GM18909 (cell line): ENCODE measurements around the gene SPRN.

Experiments
- ATAC-seq: cut with Tn5 transposase; IDR thresholded peaks from one replicate; pipeline ENCODE4 v1.9.1; 2021; ENCODE audit warnings: mild to moderate bottlenecking; ENCODE audit not compliant: unreplicated experiment, poor library complexity

Gene SPRN

DNA sequence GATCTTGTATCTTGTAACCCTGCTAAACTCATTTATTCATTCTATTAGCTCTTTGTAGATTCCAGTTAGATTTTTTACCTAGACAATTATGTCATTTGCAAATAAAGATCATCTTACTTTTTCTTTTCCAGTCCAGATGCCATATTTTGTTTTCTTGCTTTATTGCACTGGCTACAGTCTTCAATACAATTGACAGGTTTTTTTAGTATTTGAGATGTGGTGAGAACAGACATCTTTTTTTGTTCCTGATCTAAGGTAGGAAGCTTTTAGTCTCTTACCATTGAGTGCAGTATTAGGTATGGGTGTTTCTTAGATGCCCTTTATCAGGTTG, 12.1 kb downstream of the SPRN start:
- no peak for ATAC-seq

DNA sequence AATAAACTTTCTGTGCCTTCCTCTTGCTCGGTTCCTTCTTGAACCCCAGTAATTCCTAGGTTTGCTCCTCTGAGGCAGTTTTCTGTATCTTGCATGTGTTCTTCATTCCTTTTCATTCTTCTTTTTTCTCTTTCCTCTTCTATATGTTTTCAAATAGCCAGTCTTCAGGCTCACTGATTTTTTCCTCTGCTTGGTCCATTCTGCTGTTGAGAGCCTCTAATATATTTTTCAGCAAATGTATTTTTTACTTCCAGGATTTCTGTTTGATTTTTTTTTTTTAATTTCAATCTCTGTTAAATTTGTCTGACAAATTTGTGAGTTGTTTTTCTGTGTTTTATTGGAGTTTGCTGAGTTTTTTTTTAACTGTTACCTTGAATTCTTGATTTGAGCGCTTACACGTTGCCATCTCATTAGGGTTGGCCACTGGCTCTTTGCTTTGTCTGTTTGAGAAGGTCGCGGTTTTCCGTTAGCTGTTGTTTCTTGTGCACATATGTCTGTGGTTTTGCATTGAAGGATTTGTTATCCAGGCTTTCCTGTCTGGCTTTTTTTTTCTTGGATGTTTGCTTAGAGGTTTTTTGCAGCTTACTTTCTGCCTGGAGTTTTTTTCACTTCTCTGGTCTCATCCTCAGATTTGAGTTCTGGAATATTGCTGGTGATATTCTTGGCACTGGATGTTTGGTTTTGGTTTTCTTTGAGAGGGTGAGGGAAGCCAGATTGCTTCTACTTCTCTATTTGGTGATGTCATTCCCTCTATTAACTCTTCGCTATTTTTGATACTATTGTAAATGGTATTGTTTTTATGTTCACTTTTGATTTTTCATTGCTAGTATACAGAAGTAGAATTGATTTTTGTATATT, 12.7 kb downstream of the SPRN start:
- no peak for ATAC-seq

DNA sequence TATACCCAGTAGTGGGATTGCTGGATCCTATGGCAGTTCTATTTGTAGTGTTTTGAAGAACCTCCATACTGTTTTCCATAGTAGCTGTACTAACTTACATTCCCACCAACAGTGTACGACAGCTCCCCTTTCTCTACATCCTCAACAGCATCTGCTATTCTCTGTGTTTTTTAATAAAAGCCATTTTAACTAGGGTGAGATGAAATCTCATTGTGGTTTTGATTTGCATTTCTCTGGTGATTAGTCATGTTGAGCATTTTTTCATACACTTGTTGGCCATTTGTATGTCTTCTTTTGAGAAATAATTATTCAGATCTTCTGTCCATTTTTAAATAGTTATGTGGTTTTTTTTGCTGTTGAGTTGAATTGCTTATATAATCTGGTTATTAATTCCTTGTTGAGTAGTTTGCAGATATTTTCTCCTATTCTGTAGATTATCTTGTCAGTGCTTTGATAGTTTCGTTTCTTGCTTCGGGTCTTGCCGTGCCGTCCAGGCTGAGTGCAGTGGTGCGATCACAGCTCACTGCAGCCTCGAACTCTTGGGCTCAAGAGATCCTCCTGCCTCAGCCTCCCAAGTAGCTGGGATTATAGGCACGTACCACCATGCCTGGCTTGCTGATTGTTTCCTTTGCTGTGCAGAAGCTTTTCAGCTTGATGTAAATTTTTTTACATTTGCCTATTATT, 18.4 kb downstream of the SPRN start:
- ATAC-seq = peak; percentile 65

DNA sequence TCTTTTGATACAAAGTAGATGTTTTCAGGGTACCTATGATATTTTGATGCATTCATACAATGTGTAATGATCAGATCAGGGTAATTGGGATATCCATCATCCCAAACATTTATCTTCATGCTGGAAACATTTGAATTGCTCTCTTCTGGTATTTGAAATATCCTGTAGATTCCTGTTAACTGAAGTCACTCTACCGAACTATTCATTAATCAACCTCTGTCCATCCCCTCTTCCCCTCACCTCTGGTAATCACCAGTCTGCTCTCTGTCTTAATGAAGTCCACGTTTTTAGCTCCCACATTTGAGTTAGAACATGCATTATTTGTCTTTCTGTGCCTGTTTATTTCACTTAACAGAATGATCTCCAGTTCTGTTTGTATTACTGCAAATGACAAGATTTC, 19.2 kb downstream of the SPRN start:
- no peak for ATAC-seq

DNA sequence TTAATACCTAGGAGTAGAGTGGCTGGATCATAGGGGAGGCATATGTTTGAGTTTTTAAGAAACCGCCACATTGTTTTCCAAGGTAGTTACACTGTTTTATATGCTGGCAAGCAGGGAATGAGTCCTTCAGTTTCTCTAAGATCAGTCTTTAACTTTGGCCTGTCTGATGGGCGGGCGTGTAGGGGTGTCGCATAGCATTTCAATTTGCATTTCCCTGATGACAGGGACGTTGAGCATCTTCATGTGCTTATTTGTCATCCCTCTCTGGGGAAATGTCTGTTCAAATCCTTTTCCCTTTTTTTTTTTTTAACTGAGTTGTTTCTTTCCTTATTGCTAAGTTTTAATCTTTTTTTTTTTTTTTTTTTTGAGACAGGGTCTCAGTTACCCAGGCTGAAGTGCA, 20.6 kb downstream of the SPRN start:
- ATAC-seq = no peak

DNA sequence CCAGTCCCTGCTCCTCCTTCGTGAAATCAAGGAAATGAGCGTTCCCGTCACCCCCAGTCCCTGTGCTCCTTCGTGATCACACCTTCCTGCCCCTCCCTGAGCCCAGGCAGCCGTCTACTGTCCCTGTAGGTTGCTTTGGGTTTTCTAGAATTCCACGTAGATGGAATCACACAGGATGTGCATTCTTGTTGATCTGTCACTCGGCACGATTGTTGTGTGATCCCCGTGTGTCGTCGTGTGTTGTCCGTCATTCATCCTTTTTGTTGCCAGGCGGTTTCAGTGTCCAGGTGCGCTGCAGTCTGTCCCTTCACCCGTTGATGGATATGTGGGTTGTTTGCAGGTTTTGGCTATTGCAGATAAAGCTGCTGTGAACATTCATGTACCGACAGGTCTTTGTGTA, 21.1 kb downstream of the SPRN start:
- no peak for ATAC-seq

DNA sequence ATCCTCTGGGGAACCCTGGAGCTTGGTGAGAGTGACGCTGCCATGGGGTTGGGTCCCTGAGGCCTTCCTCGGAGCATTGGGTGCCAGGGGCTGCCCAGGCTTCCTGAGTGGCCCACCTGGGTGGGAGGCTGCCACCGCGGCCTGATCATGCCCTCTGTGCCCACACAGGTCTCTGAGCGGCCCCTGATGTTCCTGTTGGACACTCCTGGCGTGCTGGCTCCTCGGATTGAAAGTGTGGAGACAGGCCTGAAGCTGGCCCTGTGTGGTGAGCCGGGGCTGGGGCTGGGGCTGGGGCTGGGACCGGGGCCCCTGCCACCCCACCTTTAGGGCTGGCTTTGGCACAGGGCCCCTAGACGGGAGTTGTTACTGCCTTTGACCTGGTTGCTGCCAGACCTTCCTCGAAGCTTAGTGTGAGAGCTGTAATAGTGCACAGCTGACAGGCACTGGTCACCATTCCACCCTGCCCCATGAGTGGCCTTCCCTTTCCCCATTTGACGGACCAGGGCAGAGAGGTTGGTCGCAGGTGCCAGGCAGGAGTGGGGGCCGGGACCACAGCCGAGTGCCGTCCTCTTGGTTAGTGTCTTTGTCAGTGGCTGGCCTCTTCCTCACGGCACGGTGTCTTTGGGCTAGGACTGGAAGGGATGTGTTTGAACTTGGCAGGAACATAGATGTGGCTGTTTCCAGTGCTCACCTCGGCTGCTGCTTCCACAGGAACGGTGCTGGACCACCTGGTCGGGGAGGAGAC, 22.3 kb downstream of the SPRN start:
- ATAC-seq = no peak

DNA sequence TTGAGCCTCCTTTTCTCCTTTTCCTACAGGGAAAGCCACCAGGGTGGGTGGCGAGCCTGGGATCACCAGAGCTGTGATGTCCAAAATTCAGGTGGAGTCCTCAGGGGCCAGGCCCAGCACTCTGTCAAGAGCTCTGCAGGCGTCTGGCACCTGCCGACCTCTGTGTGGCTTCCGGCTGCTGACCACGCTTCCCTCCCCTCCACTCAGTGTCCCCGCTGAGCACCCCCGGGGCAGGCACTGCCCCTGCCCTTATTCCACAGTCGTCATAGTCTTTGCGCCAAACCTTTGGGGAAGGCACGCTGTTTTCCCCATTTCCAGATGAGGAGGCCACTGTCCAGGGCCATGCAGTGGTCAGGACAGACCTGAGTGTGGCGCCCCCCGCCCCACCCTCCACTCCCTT, 22.9 kb downstream of the SPRN start:
- no peak for ATAC-seq

DNA sequence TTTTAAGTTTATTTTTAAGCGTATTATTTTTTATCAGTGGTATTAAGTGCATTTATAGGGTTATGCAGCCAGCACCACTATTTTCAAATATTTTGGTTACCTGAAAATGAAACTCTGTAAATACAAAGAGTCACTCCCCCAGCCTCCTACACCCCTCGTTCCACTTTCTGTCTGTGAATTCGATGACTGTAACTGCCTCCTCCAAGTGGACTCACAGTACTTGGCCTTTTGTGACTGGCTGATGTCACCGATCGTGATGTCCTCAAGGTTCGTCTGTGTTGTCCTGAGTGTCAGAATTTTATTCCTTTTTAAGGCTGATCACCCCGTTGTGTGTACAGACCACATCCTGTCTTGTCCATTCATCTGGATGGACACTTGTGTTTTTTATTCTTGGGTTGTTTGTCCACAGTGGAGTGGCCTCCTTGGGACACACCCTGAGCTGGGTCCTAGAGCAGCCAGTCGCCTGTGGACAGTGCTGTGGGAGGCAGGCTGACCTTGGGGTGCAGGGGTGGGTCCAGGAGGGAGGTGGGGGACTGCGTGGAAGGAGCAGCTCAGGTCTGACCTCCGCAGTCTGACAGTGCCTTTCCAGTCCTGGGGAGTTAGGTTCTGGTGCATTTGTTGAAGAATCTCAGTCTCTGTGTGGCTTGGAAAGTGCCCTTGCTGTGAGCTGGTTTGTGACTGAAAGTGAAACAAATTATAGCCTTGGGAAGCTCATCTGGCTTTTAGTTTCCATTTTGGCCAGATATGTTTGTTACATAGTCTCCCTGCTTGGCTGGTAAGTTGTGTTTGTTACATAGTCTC, 23.6 kb downstream of the SPRN start:
- ATAC-seq = peak; percentile 64

DNA sequence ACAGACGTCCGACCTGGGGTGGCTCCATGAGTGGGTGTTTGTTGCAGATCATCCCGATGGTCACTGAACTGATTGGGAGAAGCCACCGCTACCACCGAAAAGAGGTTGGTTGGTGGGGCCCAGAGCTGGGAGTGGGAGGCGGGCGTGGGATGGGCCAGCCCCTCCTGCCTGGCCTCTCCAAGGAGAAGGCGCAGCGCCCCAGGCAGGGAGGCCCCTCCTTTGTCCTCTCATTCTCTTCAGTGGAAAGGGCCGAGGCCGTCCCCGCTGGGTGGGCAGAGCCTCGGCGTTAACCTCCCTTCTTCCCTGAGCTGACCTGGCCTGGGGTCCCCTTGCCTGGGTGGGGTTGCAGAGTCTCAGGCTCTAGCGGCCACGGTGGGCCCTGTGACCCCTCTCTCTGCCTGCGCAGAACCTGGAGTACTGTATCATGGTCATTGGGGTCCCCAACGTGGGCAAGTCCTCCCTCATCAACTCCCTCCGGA, 25.3 kb downstream of the SPRN start:
- ATAC-seq = no peak

DNA sequence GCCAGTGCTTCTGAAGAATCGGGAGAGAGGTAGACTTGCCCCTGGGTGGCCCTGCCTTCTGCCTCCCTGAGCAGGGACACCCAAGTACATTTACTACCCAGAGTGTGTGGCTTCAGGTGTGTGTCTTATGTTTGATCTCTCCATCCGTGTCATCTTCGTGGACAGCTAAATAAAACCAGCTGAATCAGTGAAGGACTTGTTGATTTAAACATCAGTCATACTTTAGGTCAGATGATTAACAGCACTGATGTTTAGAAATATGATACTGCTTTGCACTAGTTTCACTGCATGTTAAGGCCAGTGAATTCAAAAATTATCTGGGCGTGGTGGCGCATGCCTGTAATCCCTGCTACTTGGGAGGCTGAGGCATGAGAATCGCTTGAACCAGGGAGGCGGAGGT, 26.5 kb downstream of the SPRN start:
- ATAC-seq = no peak

DNA sequence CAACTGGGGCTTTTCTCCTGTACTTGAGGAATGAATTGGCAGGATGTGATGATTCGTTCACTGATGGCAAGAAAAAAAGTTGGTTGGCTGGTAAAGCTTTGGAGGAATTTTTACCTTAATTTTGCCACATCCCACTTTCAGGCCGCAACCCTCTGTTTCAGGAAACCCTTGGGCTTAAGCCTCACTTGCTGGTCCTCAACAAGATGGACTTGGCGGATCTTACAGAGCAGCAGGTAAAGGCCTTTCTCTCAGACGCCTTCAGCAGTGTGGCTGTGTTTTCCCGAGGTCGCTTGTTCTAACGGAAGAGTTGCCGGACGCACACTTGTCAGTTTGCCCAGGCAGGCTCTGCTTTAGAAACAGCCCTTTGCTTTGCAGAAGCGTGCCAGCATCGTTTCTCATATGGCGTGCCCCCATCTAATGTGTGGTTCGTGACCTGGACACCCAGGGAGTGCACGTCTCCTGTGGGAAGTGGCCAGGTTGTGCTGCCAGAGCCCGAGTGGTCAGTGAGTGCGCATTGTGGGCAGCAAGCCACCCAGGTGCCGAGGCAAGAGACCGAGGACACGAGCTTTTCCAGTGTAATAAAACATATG, 28.3 kb downstream of the SPRN start:
- no peak for ATAC-seq

DNA sequence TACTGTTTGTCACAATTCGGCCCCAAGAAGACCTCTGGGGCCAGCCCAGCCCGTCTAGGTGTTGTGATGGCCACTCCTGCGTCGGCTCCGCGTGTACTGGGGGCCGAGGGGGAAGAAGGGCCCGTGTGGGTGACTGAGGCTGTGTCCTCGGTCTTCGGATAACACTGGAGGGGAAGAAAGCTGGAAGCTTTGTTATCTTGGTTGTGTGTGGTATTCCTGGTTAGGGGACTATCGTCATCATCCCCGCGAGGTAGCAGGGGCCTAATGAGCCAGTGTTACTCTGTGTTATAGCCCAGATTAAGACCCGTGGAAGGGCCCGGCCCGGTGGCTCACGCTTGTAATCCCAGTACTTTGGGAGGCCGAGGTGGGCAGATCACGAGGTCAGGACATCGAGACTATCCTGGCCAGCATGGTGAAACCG, 29.6 kb downstream of the SPRN start:
- ATAC-seq = no peak

DNA sequence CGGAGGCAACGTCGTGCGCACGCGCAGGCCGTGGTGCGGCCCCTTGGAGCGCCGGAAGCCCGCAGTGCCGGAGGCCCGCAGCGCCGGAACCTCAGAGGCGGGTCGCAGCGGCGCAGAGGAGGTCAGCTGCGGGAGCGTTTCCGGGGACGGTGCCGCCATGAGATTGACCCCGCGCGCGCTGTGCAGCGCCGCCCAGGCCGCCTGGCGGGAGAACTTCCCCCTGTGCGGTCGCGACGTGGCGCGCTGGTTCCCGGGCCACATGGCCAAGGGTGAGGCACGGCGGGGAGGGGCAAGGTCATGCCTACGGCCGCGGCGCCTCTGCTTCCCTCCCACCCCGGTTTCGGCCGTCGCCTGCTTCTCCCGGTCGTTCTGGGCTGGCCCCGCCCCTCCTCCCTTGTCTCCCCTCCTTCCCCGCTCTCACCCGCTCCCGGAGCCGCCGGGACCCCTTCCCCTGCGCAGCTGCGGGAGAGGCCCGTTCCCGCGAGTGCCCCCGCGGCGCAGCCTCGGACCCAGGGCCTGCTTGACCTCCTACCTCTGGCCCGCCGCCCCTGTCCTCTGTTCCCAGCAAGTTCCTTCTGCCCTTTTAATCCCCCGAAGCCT, 30.3 kb downstream of the SPRN start, which contains the start of gene MTG1:
Gene MTG1 (plus strand): TSS at position 94 of the 600 bp plus-strand sequence. CDS start 64 bp downstream, at position 158.
- peak; percentile 65 for ATAC-seq

DNA sequence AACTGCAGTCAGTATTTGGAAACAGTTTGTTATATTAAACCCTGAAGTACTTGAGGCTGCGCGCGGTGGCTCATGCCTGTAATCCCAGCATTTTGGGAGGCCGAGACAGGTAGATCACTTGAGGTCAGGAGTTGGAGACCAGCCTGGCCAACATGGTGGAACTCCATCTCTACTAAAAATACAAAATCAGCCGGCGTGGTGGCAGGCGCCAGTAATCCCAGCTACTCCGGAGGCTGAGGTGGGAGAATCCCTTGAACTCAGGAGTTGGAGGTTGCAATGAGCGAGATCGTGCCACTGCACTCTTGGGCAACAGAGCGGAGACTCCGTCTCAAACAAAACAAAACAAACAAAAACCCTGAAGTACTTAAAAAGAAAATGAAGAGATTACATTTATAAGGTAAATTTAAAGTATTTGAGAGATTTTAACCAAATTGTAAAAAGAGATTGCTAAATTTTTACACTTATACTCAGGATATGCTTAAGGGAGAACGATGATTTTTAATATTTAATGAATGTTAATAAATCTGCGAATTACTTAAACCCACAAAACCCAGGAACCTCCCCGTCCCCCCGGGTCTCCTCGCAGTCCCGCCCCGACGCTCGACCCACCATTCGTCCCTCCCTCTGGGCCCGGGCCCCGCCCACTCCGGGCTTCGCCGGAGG, 30.9 kb downstream of the SPRN start:
- ATAC-seq = no peak

DNA sequence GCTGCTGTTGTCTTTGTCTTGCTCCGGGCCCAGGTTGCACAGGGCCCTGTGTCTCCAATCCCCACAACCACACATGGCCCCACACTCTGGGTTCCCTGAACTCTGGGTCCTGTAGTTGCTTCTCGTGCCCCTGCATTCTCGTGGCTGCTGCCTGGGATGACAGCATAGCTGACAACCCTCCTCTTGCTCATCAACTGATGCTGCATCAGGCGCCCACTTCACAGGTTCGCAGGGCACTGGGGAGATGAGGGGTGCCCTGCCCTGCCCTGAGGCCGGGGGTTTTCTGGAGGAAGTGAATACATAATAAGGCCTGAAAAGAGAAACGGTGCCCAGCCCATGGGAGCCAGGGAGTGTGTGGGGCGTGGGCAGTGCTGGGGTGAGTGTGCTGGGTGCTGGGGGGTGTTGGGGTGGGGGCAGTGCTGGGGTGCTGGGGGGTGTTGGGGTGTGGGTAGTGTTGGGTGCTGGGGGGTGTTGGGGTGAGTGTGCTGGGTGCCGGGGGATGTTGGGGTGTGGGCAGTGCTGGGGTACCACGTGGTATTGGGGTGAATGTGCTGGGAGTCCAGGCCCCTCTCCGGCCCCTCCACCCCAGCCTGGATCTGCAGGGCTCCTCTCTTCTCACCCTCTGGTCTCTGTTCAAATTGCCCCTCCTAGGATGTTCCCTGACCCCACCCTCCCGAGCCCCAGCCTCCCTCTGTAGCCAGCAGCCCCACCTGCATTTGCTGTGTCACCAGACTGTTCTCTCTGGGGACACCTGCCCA, 32.5 kb downstream of the SPRN start:
- ATAC-seq = no peak

DNA sequence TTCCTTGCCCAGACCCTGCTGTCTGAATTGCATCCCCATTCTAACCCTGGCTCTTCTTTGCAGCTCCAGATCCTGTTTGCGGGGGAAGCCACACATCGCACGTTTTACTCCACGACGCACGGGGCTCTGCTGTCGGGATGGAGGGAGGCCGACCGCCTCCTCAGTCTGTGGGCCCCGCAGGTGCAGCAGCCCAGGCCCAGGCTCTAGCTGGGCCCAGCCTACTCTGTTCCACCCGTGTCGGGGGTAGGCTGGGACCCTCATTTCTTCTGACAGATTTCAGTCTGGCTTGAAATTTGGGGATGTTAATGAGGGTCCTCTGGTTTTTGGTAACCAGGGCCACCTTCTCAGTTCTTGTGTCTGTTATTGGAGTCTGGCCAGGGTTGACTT, 33.2 kb downstream of the SPRN start:
- no peak for ATAC-seq

DNA sequence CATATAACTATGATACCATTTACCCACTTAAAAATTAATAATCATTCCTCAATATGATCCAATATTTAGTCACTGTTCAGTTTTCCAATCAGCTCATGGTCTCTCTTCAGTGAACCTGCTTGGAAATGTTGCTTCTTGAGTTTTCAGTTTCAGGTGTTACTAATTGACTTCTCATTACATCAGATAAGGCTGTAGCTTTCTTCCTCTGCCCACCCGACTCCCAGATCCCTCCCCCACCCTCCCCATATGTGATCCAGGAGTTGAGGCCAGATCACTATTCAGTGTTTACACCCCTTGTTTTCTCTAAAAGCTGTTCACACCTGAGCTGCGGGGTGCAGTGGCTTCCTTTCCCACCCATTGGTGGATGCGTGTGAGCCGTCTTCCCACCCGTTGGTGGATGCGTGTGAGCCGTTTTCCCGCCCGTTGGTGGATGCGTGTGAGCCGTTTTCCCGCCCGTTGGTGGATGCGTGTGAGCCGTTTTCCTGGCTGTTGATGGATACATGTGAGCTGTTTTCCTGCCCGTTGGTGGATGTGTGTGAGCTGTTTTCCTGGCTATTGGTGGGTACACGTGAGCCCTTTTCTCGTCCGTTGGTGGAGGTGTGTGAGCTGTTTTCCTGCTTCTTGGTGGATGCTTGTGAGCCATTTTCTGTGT, 33.7 kb downstream of the SPRN start:
- ATAC-seq = no peak
